ENCODE data around the gene TNRC6C.

DNA sequence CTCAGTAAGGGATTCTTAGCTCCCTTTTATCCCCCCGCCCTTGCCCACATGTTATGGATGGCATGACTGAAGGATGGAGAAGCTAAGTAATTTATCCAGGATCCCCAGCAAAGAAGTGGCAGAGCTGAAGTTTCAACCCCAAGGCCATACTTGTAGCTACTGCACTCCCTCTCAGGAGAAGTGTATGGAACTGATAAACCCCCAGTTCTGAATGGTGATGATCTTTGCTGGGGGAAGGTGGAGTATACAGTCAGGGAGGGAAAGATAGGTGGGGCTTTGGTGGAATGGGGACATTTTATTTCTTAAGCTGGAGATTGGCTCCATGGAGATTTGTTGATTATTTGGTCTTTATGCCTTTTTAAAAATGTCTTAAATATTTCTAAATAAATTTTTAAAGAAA is 58.3 kb downstream of the TNRC6C start:
- TF ChIP-seq CTCF (IDR thresholded peaks at IDR 0.05), result no peak
- TF ChIP-seq POLR2A (IDR thresholded peaks at IDR 0.05), result no peak

Measured in breast epithelium (tissue), 3 donors.